GM21619 (cell line): ENCODE data around the gene QARS1.

ENCODE experiments used
- ATAC-seq: cut with Tn5 transposase; IDR thresholded peaks from one replicate; pipeline ENCODE4 v1.9.1; 2021; ENCODE audit not compliant: unreplicated experiment

Gene QARS1

GRCh38 chr3:49054344-49054862, 50.2 kb downstream of the QARS1 start:
- no peak for ATAC-seq

GRCh38 chr3:49053543-49053942, 51.0 kb downstream of the QARS1 start:
- no peak for ATAC-seq
